ENCODE measurements around the gene ME1.
"Not testable (repeated sequence)": the region's sequence is repeated elsewhere in the genome, so short reads cannot be mapped to it uniquely, and the experiment has no call there.

ME1 gene

GRCh38 chr6:83287298-83287697, 143.6 kb downstream of the ME1 start:
- H3K4me3 ChIP-seq (ENCODE audit: low read length in 2 of 2); H2BK5ac ChIP-seq (ENCODE audit: low read length); H3K23ac ChIP-seq (ENCODE audit: low read depth, low read length, poor library complexity); H3K4me1 ChIP-seq (ENCODE audit: control insufficient read depth in 2 of 2, insufficient read depth in 1 of 2, low read depth in 1 of 2, low read length in 2 of 2); H3K79me1 ChIP-seq (ENCODE audit: low read depth, low read length); H2BK15ac ChIP-seq (ENCODE audit: low read length); DNase-seq (ENCODE audit: low spot score); H2AFZ ChIP-seq (ENCODE audit: low read length); H3K36me3 ChIP-seq (replicated peaks in 1 of 2; ENCODE audit: control insufficient read depth in 2 of 2, insufficient read depth in 2 of 2, low read length in 2 of 2); H3K4me2 ChIP-seq (ENCODE audit: insufficient read depth, low read length, poor library complexity, severe bottlenecking); H3K27me3 ChIP-seq (ENCODE audit: control insufficient read depth in 3 of 3, insufficient read depth in 3 of 3, low read depth in 1 of 3, low read length in 3 of 3); H3K14ac ChIP-seq (ENCODE audit: low read length); H3K18ac ChIP-seq (ENCODE audit: low read length); H3K27ac ChIP-seq (replicated peaks; ENCODE audit: low read length); H3K9ac ChIP-seq (ENCODE audit: low read depth, low read length, poor library complexity); H4K91ac ChIP-seq (ENCODE audit: low read depth, low read length, poor library complexity); H3K9me3 ChIP-seq (replicated peaks in 1 of 2; ENCODE audit: control insufficient read depth in 2 of 2, insufficient read depth in 1 of 2, low read depth in 1 of 2, low read length in 2 of 2); H2BK120ac ChIP-seq (ENCODE audit: low read depth, low read length); H2BK12ac ChIP-seq (ENCODE audit: low read length); H2AK5ac ChIP-seq (ENCODE audit: low read depth, low read length); H3K4ac ChIP-seq (ENCODE audit: low read length); H4K8ac ChIP-seq (ENCODE audit: low read depth, low read length): not testable (repeated sequence)
- no CpG with 5 or more reads among the region's 6 CpGs for WGBS, 2 donors (ENCODE audit: extremely low coverage in 2 of 2, insufficient read length in 2 of 2, insufficient replicate concordance in 1 of 2)

DNA sequence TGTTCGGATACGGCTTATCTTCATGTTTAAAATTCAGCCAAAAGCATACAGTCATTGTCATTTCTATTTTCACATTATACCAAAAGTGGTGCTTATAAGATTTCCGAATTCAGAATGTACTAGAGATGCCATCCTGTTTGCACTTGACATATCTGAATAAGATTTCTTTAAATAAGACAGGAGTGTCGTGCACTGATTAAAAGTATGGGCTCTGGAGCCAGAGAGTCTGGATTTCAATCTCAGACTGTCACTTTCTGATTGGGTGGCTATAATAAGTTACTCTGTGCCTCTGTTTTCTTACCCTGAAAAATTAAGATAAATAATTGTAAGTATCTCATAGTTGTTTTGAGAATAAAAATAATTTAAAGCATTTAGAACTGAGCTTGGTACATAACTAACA, 144.9 kb downstream of the ME1 start:
- no peaks in the 10 kb centered on the region for H3K79me1 ChIP-seq (ENCODE audit: low read depth, low read length)
- no CpG with 5 or more reads among the region's 4 CpGs for WGBS, 2 donors (ENCODE audit: extremely low coverage in 2 of 2, insufficient read length in 2 of 2, insufficient replicate concordance in 1 of 2)

DNA sequence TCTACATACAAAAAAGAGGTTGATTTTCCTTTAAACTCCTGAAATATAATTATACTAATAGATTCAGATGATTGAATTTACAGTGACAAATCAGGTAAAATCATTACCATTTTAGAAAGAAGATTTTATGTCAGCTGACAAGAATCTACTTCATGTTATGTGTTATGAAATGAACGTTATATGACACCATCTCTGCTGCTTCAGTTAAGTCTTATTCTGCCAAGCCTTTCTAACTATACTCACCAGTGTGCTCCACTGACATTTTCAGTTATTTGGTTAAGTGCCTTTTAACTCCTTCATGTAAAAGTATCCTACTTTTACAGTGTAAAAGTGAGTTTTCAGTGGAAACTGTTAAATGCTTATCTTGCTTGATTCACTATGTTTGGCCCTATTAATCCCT, 157.3 kb downstream of the ME1 start:
- H2BK12ac ChIP-seq (ENCODE audit: low read length) = no peak overlapping the region
- no CpG with 5 or more reads among the region's 1 CpG for WGBS, 2 donors (ENCODE audit: extremely low coverage in 2 of 2, insufficient read length in 2 of 2, insufficient replicate concordance in 1 of 2)
- no peak overlapping the region for H3K14ac ChIP-seq (ENCODE audit: low read length)
- no peaks in the 10 kb centered on the region for H3K36me3 ChIP-seq (replicated peaks in 1 of 2; ENCODE audit: control insufficient read depth in 2 of 2, insufficient read depth in 2 of 2, low read length in 2 of 2)
- H2AK5ac ChIP-seq (ENCODE audit: low read depth, low read length) = no peak overlapping the region
- no peak overlapping the region for H3K18ac ChIP-seq (ENCODE audit: low read length)
- no peaks in the 10 kb centered on the region for H3K27me3 ChIP-seq (ENCODE audit: control insufficient read depth in 3 of 3, insufficient read depth in 3 of 3, low read depth in 1 of 3, low read length in 3 of 3)
- DNase-seq (ENCODE audit: low spot score) = no peak
- no peak overlapping the region for H4K91ac ChIP-seq (ENCODE audit: low read depth, low read length, poor library complexity)
- H2BK5ac ChIP-seq (ENCODE audit: low read length) = no peak overlapping the region
- no peak overlapping the region for H3K4me2 ChIP-seq (ENCODE audit: insufficient read depth, low read length, poor library complexity, severe bottlenecking)
- no peak overlapping the region for H3K9ac ChIP-seq (ENCODE audit: low read depth, low read length, poor library complexity)
- no peak overlapping the region for H2BK120ac ChIP-seq (ENCODE audit: low read depth, low read length)
- no peaks in the 10 kb centered on the region for H3K4me1 ChIP-seq (ENCODE audit: control insufficient read depth in 2 of 2, insufficient read depth in 1 of 2, low read depth in 1 of 2, low read length in 2 of 2)
- H3K23ac ChIP-seq (ENCODE audit: low read depth, low read length, poor library complexity) = no peak overlapping the region
- H3K27ac ChIP-seq (replicated peaks; ENCODE audit: low read length) = no peak overlapping the region
- H3K4ac ChIP-seq (ENCODE audit: low read length) = no peak overlapping the region
- no peaks in the 10 kb centered on the region for H3K79me1 ChIP-seq (ENCODE audit: low read depth, low read length)
- no peak overlapping the region for H2BK15ac ChIP-seq (ENCODE audit: low read length)
- no peak overlapping the region for H2AFZ ChIP-seq (ENCODE audit: low read length)
- H4K8ac ChIP-seq (ENCODE audit: low read depth, low read length) = no peak overlapping the region
- H3K9me3 ChIP-seq (replicated peaks in 1 of 2; ENCODE audit: control insufficient read depth in 2 of 2, insufficient read depth in 1 of 2, low read depth in 1 of 2, low read length in 2 of 2) = no peaks in the 10 kb centered on the region
- H3K4me3 ChIP-seq (ENCODE audit: low read length in 2 of 2) = no peak overlapping the region

More for the DNA sequence above, 144.9 kb downstream of the ME1 start:
- no peaks in the 10 kb centered on the region for H3K4me1 ChIP-seq (ENCODE audit: control insufficient read depth in 2 of 2, insufficient read depth in 1 of 2, low read depth in 1 of 2, low read length in 2 of 2)
- H2AK5ac ChIP-seq (ENCODE audit: low read depth, low read length) = no peak overlapping the region
- no peak overlapping the region for H3K18ac ChIP-seq (ENCODE audit: low read length)
- no peaks in the 10 kb centered on the region for H3K36me3 ChIP-seq (replicated peaks in 1 of 2; ENCODE audit: control insufficient read depth in 2 of 2, insufficient read depth in 2 of 2, low read length in 2 of 2)
- H2BK12ac ChIP-seq (ENCODE audit: low read length) = no peak overlapping the region
- H4K8ac ChIP-seq (ENCODE audit: low read depth, low read length) = no peak overlapping the region
- H2BK5ac ChIP-seq (ENCODE audit: low read length) = no peak overlapping the region
- DNase-seq (ENCODE audit: low spot score) = no peak
- H3K23ac ChIP-seq (ENCODE audit: low read depth, low read length, poor library complexity) = no peak overlapping the region
- H3K4ac ChIP-seq (ENCODE audit: low read length) = no peak overlapping the region
- no peak overlapping the region for H3K27ac ChIP-seq (replicated peaks; ENCODE audit: low read length)
- no peaks in the 10 kb centered on the region for H3K27me3 ChIP-seq (ENCODE audit: control insufficient read depth in 3 of 3, insufficient read depth in 3 of 3, low read depth in 1 of 3, low read length in 3 of 3)
- no peak overlapping the region for H3K4me3 ChIP-seq (ENCODE audit: low read length in 2 of 2)
- H2BK120ac ChIP-seq (ENCODE audit: low read depth, low read length) = no peak overlapping the region
- no peak overlapping the region for H2AFZ ChIP-seq (ENCODE audit: low read length)
- no peak overlapping the region for H4K91ac ChIP-seq (ENCODE audit: low read depth, low read length, poor library complexity)
- H2BK15ac ChIP-seq (ENCODE audit: low read length) = no peak overlapping the region
- no peaks in the 10 kb centered on the region for H3K9me3 ChIP-seq (replicated peaks in 1 of 2; ENCODE audit: control insufficient read depth in 2 of 2, insufficient read depth in 1 of 2, low read depth in 1 of 2, low read length in 2 of 2)
- no peak overlapping the region for H3K9ac ChIP-seq (ENCODE audit: low read depth, low read length, poor library complexity)
- no peak overlapping the region for H3K4me2 ChIP-seq (ENCODE audit: insufficient read depth, low read length, poor library complexity, severe bottlenecking)
- no peak overlapping the region for H3K14ac ChIP-seq (ENCODE audit: low read length)

- Histone ChIP-seq H3K27me3 (ENCODE audit: control insufficient read depth in 3 of 3, insufficient read depth in 3 of 3, low read depth in 1 of 3, low read length in 3 of 3) (no peaks in the 10 kb centered on the region), H2BK120ac (ENCODE audit: low read depth, low read length) (no peak overlapping the region), H2BK5ac (ENCODE audit: low read length) (no peak overlapping the region), H3K14ac (ENCODE audit: low read length) (no peak overlapping the region), H3K4me3 (ENCODE audit: low read length in 2 of 2) (no peak overlapping the region), H3K4ac (ENCODE audit: low read length) (no peak overlapping the region), H3K27ac (replicated peaks; ENCODE audit: low read length) (no peak overlapping the region), H3K79me1 (ENCODE audit: low read depth, low read length) (no peaks in the 10 kb centered on the region), H4K91ac (ENCODE audit: low read depth, low read length, poor library complexity) (no peak overlapping the region), H2AFZ (ENCODE audit: low read length) (no peak overlapping the region), H3K9me3 (replicated peaks in 1 of 2; ENCODE audit: control insufficient read depth in 2 of 2, insufficient read depth in 1 of 2, low read depth in 1 of 2, low read length in 2 of 2) (no peaks in the 10 kb centered on the region), H3K9ac (ENCODE audit: low read depth, low read length, poor library complexity) (no peak overlapping the region), H3K23ac (ENCODE audit: low read depth, low read length, poor library complexity) (no peak overlapping the region), H2BK12ac (ENCODE audit: low read length) (no peak overlapping the region), H2AK5ac (ENCODE audit: low read depth, low read length) (no peak overlapping the region), H4K8ac (ENCODE audit: low read depth, low read length) (no peak overlapping the region), H3K36me3 (replicated peaks in 1 of 2; ENCODE audit: control insufficient read depth in 2 of 2, insufficient read depth in 2 of 2, low read length in 2 of 2) (no peaks in the 10 kb centered on the region), H3K4me1 (ENCODE audit: control insufficient read depth in 2 of 2, insufficient read depth in 1 of 2, low read depth in 1 of 2, low read length in 2 of 2) (no peaks in the 10 kb centered on the region), H3K18ac (ENCODE audit: low read length) (no peak overlapping the region), H2BK15ac (ENCODE audit: low read length) (no peak overlapping the region), H3K4me2 (ENCODE audit: insufficient read depth, low read length, poor library complexity, severe bottlenecking) (no peak overlapping the region)
- no CpG with 5 or more reads among the region's 6 CpGs for WGBS, 2 donors (ENCODE audit: extremely low coverage in 2 of 2, insufficient read length in 2 of 2, insufficient replicate concordance in 1 of 2)
- DNase-seq (ENCODE audit: low spot score) = no peak
Observed at GRCh38 chr6:83270971-83271719, 159.7 kb downstream of the ME1 start.

Measured in neuronal stem cell (in vitro differentiated cells).